NCI-H2227 treated with DMSO at 0.1 percent for 48 hours (cell line): ENCODE data around the gene UGT1A4.
A peak's percentile ranks its signal among the peaks of the same experiment; 100 is the strongest.
"Not testable (repeated sequence)": the region's sequence is repeated elsewhere in the genome, so short reads cannot be mapped to it uniquely, and the experiment has no call there.

Source experiments
- DNase-seq: peaks from one replicate; lab custom pipeline; 2025; lab: John Stamatoyannopoulos, UW

UGT1A4 gene

DNA sequence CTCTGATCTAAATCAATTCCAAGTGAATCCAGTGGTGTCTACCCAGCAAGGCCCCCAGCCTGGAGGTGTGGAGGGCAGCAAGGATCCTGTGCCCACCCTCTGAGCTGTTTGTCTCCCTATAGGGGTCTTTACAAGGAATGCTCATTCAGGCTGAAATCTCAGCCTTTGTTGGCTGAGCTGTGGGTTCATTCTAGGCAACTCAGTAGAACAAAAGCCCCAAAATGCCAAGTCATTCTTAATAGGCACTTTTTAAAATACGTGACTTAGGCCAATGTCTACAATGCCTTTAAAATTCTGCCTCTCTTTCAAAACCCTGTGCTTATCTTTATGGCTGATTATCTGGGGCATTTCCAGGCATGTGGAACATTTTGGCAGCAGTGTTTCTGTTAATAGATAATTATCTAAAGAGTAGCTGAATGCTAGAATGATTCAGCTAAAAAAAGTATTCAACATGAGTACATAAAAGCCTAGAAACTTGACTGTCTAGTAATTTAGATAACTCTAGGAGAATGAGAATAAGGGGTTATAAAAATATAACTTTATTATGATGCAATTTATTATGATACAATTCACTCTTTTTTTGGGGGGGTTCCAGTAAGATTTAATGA is 18.4 kb upstream of the UGT1A4 start:
- DNase-seq, result no peak

DNA sequence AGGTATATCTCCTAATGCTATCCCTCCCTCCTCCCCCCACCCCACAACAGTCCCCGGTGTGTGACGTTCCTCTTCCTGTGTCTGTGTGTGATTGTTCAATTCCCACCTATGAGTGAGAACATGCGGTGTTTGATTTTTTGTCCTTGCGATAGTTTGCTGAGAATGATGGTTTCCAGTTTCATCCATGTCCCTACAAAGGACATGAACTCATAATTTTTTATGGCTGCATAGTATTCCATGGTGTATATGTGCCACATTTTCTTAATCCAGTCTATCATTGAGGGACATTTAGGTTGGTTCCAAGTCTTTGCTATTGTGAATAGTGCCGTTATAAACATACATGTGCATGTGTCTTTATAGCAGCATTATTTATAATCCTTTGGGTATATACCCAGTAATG is 17.7 kb upstream of the UGT1A4 start:
- DNase-seq, result not testable (repeated sequence)

DNA sequence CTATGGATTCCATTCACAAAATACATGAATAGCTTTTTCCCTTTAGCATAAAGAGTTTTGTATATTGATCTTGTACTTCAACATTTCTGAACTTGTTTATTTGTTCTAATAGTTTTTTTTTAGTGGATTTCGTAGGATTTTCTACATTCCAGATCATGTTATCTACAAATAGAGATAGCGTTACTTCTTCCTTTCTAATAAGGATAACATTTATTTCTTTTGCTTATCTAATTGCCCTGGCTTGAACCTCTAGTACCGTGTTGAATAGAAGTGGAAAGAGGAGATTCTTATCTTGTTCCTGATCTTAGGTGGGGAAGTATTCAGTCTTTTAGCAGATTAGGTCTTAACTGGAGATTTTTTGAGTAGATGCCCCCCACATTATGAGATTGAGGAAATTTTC is 16.3 kb upstream of the UGT1A4 start:
- DNase-seq, result no peak

DNA sequence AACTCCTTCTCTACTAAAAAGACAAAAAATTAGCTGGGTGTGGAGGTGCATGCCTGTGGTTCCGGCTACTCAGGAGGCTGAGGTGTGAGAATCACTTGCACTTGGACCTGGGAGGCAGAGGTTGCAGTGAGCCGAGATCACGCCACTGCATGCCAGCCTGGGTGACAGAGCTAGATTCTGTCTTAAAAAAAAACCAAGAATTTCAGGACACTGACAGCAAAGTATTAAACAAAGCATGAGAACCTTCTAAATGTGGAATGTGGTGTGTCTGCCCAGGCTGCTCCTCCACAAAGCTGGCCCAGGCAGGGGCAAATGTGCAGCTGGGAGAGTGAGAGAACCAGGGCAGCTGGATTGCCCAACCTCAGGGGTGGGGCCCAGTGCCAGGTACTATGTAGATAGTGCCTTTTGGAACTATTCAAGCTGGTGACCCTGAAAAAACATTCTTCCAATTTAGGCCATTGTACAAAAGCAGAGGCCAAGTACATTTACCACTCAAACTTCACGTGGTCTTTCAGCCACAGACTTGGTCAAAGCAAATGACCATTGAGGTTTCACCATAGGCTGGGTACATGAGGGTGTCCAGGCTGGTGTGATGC is 12.5 kb upstream of the UGT1A4 start:
- no peak for DNase-seq

DNA sequence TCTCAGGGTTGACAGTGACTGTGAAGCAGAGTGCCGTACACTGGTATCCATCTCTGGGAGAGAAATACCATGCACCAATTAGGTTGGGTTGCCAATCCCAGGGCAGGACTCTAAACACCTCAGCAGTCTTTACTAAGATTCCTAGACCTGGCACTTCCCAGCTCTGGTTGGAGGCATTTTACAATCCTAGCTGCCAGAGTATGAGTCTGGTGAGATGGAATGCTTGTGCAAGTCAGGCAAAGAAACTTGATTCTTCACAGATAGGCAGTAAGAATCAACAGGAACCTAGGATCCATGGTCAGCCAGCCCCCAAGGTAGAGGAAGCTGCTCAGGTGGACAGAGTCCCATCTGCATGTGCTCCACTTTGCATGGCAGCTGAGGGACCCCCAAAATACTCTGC is 11.8 kb upstream of the UGT1A4 start:
- no peak for DNase-seq

DNA sequence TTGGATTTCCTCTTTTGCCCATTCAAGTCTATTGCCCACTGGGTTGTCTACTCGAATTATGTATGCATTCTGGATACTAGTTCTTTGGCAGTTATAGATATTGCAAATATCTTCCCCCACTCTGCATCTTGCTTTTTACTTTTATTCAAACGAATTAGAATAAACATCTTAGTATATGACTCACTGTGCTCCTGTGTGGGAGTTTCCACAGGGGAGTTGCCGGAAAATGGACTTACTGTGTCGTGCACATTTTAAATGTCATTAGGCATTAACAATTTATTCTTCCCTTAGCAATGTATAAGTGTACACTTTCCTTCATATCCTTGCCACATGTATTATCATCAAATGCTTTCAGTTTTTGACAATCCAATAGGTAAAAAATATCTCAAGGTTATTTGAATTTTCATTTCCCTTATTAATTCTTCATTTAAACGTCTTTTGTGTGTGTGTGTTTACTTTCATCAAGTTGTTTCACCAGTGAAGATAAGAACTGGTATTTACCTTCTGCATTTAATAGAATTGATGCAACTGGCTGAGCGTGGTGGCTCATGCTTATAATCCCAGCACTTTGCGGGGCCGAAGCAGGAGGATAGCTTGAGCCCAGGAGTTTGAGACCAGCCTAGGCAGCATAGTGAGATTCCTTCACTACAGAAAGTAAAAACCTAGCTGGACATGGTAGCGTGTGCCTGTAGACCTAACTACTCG is 10.4 kb upstream of the UGT1A4 start:
- DNase-seq, result no peak

DNA sequence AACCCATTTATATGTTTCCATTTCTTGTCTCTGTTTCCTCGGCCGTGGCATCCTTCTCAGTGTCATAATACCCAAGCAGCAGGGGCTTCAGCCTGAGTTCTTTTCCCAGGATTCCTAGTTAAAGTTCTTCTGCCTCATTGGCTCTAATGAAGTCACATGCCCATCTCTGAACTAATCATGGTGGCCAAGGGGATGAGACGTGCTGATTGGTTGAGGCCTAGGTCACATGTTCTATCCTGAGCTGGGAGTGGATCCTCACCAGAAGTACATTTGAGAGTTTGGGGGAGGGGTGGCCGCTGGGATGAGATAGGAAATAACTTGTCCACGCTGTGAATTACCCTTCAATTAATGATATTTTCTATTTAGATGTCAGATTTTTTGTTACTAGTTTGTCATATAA is 9.6 kb upstream of the UGT1A4 start:
- DNase-seq, result no peak

DNA sequence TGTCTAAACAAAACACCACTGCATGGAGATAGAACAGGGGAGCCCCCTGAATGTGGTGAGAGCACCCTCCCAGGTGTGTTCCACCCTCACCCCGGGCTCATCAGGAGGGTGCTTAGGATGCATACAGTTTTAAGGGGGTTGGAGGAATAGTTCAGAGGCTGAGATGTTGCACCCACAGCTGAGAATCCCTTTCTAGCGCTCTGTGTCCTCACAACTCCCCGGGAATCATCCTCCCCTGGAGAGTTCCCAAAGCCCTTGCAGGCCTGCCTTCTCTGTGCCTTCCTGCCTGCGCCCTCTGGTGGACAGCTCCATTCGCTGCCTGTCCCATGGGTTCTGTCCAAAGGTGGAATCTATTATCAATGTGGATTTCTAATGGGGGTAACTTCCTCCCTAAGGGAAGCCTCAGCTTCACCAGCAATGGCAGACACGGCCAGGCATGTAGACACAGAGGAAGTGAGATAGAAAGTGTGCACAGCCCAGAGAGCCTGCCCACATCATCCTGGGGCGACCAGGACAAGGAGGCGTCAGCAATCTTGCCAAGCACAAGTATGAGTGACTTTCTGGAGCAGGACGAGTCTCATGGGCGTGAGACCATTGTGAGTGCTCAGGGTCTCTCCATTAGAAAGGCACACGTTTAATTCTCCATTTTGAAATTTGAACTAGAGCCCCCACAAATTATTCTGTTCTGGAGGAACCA is 7.1 kb upstream of the UGT1A4 start:
- peak; percentile 13 for DNase-seq

DNA sequence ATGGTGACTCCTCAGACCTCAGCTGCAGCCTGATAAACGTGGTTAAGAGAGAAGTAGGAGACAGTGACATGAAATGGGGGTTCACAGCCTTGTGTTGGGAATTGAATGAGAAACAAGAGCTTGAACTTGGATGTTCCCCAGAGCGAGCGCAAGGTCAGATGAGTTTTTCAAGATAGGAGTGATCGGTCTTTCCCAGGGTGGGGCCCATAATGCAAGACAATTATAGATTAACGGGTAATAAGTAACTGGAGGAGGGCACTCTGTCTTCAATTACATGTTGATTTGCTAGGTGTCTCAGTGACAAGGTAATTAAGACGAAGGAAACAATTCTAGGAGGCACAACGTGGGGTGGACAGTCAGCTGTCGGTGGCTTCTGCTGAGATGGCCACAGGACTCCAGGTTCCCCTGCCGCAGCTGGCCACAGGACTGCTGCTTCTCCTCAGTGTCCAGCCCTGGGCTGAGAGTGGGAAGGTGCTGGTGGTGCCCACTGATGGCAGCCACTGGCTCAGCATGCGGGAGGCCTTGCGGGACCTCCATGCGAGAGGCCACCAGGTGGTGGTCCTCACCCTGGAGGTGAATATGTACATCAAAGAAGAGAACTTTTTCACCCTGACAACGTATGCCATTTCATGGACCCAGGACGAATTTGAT is 5.8 kb upstream of the UGT1A4 start, which contains the start of gene UGT1A5:
Gene UGT1A5, plus strand, starts transcription at position 297 of the 651 bp plus-strand sequence. Its CDS starts 85 bp downstream, at position 382.
- DNase-seq, result no peak

DNA sequence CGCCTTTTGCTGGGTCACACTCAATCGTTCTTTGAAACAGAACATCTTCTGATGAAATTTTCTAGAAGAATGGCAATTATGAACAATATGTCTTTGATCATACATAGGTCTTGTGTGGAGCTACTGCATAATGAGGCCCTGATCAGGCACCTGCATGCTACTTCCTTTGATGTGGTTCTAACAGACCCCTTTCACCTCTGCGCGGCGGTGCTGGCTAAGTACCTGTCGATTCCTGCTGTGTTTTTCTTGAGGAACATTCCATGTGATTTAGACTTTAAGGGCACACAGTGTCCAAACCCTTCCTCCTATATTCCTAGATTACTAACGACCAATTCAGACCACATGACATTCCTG is 5.3 kb upstream of the UGT1A4 start:
- DNase-seq, result no peak

DNA sequence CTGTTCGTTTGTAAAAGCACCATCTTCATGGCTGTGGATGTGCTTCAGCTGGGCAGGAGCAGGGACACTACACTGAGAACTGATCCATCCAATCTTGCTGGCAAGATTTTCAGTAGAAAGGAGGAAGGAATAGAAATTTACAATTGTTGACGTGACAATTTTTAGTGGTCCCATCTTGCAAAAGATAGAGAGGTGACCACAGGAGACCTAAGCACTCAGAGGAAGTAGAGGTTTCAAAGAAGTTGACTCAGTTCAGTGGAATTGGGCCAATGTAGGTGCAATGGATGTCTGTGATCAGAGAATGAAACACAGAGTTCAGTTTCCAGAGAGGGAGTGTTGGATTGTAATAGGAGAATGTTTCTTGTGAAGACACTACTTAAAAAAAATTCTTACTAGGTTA is 4.4 kb upstream of the UGT1A4 start:
- DNase-seq, result no peak

DNA sequence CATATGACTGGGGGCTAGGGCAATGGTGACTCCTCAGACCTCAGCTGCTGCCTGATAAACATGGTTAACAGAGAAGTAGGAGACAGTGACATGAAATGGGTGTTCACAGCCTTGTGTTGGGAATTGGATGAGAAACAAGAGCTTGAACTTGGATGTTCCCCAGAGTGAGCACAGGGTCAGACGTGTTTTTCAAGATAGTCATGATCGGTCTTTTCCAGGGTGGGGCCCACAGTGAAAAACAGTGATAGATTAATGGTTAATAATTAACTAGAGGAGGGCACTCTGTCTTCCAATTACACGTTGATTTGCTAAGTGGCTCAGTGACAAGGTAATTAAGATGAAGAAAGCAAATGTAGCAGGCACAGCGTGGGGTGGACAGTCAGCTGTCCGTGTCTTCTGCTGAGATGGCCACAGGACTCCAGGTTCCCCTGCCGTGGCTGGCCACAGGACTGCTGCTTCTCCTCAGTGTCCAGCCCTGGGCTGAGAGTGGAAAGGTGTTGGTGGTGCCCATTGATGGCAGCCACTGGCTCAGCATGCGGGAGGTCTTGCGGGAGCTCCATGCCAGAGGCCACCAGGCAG is 10.3 kb downstream of the UGT1A4 start, which contains the start of gene UGT1A3:
Gene UGT1A3, plus strand, starts transcription at position 320 of the 579 bp plus-strand sequence. Its CDS starts 85 bp downstream, at position 405.
- no peak for DNase-seq

DNA sequence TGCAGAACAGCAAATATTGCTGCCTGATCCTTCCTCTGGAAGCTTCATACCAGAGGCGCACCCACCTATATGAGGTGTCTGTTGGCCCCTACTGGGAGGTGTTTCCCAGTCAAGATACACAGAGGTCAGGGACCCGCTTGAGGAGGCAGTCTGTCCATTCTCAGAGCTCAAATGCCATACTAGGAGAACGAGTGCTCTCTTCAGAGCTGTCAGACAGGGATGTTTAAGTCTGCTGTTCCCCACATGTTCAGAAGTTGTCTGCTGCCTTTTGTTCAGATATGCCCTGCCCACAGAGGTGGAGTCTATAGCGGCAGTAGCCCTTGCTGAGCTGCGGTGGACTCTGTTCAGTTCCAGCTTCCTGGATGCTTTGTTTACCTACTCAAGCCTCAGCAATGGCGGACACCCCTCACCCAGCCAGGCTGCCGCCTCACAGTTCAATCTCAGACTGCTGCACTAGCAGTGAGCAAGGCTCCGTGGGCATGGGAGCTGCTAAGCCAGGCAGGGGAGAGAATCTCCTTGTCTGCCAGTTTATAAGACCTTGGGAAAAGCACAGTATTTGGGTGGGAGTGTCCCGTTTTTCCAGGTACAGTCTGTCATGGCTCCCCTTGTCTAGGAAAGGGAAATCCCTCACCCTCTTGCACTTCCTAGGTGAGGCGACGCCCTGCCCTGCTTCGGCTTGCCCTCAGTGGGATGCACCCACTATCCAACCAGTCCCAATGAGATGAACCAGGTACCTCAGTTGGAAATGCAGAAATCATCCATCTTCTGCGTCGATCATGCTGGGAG is 18.5 kb downstream of the UGT1A4 start:
- DNase-seq, result not testable (repeated sequence)

DNA sequence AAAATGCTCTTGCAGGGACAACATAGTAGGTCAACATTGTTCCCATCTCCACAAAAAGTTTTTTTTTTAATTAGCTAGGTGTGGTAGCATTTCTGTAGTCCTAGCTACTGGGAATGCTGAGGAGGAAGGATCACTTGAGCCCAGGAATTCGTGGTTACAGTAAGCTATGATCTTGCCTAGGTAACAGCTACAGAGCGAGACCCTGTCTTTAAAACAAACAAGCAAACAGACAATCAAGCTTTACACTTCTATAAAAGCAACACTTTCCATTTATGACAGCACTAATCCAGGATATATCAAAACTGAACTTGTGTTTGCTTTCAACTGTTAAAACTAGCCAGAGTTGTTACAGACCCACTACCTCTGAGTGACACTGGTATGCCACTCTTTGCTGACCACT is 22.3 kb downstream of the UGT1A4 start:
- DNase-seq, result no peak

DNA sequence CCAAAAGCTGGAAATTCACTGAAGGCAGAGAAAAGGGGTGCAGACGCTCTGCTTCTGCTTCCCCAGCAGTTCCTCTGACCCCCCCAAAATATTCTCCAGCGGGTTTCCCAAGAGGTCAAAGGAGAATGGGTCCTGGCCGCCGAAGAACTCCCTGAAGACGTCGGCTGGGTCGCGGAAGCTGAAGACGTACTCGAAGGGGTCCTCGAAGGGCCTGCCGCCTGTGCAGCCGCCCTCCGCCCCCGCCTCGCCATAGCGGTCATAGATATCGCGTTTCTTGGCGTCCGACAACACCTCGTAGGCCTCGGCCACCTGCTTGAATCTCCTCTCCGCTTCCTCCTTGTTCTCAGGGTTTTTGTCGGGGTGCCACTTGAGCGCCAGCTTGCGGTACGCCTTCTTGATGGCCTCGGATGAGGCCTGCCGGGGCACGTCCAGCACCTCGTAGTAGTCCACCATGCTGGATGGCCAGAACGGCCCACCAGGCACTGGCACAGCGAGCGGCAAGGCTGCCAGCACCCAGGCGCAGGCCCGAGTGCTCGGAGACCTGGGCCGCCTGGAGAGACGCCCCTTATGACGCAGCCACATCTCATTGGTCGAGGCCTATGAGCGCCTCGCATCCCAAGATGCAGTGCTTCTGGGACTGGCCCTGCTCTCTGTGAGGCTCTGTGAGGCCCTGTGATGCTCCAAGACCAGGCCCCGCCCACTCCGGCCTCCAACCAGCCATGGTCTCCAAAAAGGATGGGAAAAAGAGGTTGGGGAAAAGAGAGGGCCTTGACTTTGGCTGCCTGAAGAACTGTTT is 25.1 kb downstream of the UGT1A4 start:
- no peak for DNase-seq

DNA sequence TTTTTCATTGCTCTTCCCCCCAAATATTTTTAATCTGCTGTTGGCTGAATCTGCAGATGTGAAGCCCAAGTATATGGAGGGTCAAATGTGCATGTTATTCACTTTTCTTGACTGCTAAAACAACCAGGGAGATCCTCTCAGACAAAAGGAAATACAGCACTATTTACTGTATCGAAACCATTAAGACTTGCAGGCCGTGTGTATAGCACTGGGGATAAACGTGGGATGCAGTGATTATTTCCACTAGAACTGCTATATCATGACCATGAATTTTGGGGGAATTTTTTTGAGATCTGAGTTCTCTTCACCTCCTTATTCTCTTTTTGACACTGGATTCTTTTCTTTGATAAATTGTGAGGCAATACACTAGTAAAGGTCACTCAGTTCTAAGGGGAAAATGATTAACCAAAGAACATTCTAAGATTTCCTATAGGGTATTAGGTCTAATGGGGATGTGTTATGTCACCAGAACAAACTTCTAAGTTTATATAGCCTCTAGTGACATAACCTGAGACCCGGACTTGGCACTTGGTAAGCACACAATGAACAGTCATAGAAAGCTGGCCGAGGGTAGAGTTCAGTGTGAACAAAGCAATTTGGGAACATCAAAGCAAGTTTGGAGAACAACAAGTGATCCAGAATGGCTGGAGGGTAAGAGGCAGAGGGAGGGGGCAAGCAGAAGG is 26.7 kb downstream of the UGT1A4 start:
- DNase-seq, result no peak

DNA sequence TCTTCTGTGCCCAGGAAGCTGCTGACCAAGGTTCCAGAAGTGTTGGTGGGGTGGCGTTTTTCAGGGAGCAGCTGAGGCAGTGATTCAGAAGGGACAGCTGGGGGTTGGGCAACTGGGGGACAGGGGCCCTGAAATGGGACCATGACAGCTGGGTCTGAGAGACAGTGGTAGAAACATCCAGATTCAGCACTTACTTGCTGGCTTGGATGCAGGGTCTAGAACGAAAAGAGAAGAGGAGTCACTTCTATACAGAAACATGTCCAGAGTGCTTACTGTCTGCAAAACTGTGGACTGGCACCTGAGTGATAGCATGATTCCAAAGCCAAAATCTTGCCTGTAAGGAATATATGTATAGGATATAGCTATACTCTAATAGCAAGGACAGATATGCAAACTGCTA is 27.3 kb downstream of the UGT1A4 start:
- not testable (repeated sequence) for DNase-seq

DNA sequence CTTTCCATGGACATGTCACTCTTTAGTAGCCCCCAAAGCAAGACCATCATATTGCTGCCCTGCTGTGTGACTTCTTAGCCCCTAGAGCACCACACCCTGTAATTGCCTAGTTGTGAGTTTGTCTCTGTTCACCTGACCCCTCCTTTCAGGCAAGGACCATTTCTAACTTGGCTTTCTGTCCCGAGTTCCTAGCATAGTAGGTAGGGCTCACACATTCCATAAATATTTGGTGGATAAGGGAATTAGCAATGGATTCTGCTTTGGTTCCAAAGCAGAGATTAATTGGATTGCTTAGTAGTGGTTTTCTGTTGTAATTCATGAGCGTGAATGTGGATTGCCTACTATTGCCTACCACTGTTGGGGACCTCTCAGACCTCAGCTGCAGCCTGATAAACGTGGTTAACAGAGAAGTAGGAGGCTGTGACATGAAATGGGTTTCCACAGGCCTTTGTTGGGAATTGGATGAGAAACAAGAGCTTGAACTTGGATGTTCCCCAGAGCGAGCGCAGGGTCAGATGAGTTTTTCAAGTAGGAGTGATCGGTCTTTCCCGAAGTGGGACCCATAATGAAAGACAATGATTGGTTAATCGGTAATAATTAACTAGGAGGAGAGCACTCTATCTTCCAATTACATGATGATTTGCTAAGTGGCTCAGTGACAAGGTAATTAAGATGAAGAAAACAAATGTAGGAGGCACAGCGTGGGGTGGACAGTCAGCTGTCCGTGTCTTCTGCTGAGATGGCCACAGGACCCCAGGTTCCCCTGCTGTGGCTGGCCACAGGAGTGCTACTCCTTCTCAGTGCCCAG is 28.1 kb downstream of the UGT1A4 start:
- DNase-seq, result no peak

DNA sequence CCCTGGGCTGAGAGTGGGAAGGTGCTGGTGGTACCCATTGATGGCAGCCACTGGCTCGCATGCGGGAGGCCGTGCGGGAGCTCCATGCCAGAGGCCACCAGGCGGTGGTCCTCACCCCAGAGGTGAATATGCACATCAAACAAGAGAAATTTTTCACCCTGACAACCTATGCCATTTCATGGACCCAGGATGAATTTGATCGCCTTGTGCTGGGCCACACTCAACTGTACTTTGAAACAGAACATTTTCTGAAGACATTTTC is 28.7 kb downstream of the UGT1A4 start:
- DNase-seq, result no peak
